Effector CD8-positive, alpha-beta T cell (primary cell): ENCODE measurements around the gene ZMIZ1.

Source experiments
- DNase-seq: peaks from one replicate; lab custom pipeline; 2025; lab: John Stamatoyannopoulos, UW

ZMIZ1 gene

GRCh38 chr10:79097021-79097872 lies 28.5 kb downstream of the ZMIZ1 start:
- DNase-seq, result no peak

GRCh38 chr10:79098061-79098460 lies 29.3 kb downstream of the ZMIZ1 start:
- no peak for DNase-seq

- DNase-seq, result no peak
Measured at GRCh38 chr10:79098596-79099015, 29.8 kb downstream of the ZMIZ1 start.

- DNase-seq, result no peak
Measured at GRCh38 chr10:79099898-79100448, 31.2 kb downstream of the ZMIZ1 start.

- DNase-seq, result no peak
Measured at GRCh38 chr10:79100771-79101170, 32.0 kb downstream of the ZMIZ1 start.

GRCh38 chr10:79101560-79102497 lies 33.1 kb downstream of the ZMIZ1 start:
- DNase-seq, result no peak

GRCh38 chr10:79102498-79102874 lies 33.7 kb downstream of the ZMIZ1 start:
- DNase-seq, result no peak

- no peak for DNase-seq
Measured at GRCh38 chr10:79103129-79103528, 34.4 kb downstream of the ZMIZ1 start.

- DNase-seq, result no peak
Measured at GRCh38 chr10:79103585-79103984, 34.8 kb downstream of the ZMIZ1 start.

- no peak for DNase-seq
Measured at GRCh38 chr10:79105150-79105739, 36.5 kb downstream of the ZMIZ1 start.

- no peak for DNase-seq
Measured at GRCh38 chr10:79105818-79106217, 37.1 kb downstream of the ZMIZ1 start.

- DNase-seq, result no peak
Measured at GRCh38 chr10:79106256-79107050, 37.7 kb downstream of the ZMIZ1 start.

- no peak for DNase-seq
Measured at GRCh38 chr10:79107736-79108264, 39.0 kb downstream of the ZMIZ1 start.

GRCh38 chr10:79108728-79109127 lies 40.0 kb downstream of the ZMIZ1 start:
- DNase-seq, result no peak

- no peak for DNase-seq
Measured at GRCh38 chr10:79111427-79111826, 42.7 kb downstream of the ZMIZ1 start.

- DNase-seq, result no peak
Measured at GRCh38 chr10:79111846-79112614, 43.3 kb downstream of the ZMIZ1 start.

- no peak for DNase-seq
Measured at GRCh38 chr10:79112881-79113431, 44.2 kb downstream of the ZMIZ1 start.

GRCh38 chr10:79113827-79114226 lies 45.1 kb downstream of the ZMIZ1 start:
- DNase-seq, result no peak

- DNase-seq, result no peak
Measured at GRCh38 chr10:79115302-79115701, 46.5 kb downstream of the ZMIZ1 start.

- DNase-seq, result no peak
Measured at GRCh38 chr10:79116368-79116767, 47.6 kb downstream of the ZMIZ1 start.
